Measurements from ENCODE around the gene P2RX4.

P2RX4 gene

DNA sequence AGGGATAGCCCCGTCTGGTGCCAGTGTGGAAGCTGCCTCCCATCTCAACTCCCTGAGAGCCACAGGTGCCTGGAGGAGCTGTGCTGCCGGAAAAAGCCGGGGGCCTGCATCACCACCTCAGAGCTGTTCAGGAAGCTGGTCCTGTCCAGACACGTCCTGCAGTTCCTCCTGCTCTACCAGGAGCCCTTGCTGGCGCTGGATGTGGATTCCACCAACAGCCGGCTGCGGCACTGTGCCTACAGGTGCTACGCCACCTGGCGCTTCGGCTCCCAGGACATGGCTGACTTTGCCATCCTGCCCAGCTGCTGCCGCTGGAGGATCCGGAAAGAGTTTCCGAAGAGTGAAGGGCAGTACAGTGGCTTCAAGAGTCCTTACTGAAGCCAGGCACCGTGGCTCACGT, 25.5 kb upstream of the P2RX4 start:
- TF ChIP-seq, protein P1, sequence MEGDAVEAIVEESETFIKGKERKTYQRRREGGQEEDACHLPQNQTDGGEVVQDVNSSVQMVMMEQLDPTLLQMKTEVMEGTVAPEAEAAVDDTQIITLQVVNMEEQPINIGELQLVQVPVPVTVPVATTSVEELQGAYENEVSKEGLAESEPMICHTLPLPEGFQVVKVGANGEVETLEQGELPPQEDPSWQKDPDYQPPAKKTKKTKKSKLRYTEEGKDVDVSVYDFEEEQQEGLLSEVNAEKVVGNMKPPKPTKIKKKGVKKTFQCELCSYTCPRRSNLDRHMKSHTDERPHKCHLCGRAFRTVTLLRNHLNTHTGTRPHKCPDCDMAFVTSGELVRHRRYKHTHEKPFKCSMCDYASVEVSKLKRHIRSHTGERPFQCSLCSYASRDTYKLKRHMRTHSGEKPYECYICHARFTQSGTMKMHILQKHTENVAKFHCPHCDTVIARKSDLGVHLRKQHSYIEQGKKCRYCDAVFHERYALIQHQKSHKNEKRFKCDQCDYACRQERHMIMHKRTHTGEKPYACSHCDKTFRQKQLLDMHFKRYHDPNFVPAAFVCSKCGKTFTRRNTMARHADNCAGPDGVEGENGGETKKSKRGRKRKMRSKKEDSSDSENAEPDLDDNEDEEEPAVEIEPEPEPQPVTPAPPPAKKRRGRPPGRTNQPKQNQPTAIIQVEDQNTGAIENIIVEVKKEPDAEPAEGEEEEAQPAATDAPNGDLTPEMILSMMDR (IDR thresholded peaks at IDR 0.05) = no peak

DNA sequence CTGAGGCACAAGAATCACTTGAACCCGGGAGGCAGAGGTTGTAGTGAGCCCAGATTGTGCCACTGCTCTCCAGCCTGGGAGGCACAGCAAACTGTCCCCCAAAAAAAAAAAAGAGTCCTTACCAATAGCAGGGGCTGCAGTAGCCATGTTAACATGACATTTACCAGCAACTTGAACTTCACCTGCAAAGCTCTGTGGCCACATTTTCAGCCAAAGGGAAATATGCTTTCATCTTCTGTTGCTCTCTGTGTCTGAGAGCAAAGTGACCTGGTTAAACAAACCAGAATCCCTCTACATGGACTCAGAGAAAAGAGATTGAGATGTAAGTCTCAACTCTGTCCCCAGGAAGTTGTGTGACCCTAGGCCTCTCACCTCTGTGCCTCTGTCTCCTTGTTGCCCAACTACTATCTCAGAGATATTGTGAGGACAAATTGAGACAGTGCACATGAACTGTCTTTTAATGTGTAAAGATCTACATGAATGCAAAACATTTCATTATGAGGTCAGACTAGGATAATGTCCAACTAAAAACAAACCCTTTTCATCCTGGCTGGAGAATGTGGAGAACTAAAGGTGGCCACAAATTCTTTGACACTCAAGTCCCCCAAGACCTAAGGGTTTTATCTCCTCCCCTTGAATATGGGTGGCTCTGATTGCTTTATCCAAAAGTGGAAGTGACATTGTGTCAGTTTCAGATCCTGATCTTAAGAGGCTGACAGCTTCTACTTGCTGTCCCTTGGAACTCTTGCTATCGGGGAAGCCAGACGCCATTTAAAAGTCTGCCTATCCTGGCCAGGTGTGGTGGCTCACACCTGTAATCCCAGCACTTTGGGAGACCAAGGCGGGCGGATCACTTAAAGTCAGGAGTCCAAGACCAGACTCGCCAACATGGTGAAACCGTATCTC, 24.7 kb upstream of the P2RX4 start:
- TF ChIP-seq, protein P1 (IDR thresholded peaks at IDR 0.05) = no peak

DNA sequence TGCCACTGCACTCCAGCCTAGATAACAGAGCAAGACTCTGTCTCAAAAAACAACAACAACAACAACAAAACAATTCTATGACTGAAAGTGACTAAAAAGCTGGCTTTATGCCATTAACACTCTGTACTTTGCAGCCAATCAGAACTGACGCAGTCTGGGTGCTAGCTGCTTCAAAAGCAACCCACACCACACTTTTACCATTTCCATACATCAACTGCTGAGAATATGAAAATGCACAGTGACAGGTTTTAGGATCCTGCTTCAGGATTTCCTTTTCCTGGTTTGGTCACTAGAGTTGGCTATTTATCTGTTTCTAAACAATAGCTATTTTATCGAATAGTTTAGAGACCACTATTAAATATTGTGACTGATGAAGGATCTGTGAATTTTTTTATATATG, 23.1 kb upstream of the P2RX4 start:
- TF ChIP-seq, protein P1 (IDR thresholded peaks at IDR 0.05) = no peak

DNA sequence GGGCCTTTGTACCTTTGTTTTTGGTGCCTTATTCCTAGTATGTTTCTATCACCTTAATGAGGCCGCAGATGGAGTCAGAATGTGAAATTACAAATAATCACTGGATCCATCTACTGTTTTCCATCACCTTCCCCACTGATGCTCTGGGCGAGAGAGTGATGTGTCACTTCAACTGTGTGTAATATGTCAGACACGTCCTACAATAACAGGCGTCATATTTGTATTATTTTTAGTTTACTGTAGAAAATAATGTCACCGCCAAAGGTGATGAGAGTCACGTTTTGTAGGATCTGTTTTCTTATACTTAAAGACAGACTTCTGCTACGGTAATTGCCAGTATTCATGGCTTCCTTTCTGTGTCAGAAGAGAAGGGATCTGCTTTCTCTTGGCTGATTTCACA, 22.4 kb upstream of the P2RX4 start:
- TF ChIP-seq, protein P1 (IDR thresholded peaks at IDR 0.05) = no peak

DNA sequence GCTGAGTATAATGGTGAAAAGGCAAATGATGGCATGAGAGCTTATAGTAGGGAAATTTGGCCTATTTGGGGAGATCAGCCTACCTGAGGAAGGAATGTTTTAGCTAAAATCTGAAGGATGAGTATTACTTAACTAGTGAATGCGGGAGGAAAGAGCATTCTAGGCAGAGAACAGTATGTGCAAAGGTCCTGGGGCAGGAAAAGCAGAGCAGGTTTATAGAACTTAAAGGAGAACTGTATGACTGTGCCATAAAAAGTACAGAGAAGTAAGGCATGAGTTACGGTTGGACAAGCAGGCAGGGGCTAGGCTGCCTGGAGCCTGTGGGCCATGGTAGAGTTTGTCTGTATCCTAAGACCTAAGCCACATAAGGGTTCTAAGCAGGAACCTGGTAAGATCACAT, 21.7 kb upstream of the P2RX4 start:
- TF ChIP-seq, protein P1 (IDR thresholded peaks at IDR 0.05) = no peak

DNA sequence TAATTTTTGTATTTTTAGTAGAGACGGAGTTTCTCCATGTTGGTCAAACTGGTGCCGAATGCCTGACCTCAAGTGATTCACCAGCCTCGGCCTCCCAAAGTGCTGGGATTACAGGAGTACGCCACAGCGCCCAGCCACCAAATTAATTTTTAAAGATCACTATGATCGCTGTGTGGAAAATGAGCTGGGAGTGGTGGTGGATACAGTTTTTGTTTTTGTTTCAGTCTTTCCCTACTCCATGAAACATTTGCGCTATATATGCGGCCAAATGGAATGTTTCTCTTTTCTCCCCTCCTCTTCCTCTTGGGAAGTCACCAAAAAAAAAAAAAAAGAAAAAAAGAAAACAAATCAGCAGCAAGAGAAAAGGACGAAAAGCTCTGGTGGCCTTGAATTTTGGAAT, 20.8 kb upstream of the P2RX4 start:
- TF ChIP-seq, protein P1 (IDR thresholded peaks at IDR 0.05) = no peak

DNA sequence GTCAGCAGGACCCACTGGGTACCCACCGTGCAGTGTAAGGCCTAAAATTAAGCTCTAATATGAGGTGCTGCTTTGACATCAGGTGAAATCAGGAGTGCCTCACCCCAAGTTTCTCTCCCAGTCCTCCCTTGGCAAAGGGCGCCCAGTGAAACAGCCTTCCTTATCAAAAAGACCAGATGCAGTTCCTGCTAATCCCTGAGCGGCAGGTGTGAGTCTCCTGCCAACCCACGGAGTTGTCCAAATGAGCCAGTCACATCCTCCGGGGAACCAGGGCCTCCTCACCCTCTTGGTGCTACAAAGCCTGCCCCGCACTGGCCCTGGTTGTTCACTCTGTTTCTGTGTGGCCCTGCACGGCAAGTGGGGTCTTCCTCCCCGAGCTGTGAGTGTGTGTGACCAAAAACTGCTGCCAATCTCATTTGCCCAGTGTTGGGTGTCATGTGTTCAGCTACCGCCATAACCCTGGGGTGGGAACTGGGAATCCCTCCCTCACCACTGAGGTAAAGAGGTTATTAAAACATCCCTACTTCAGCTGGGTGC, 20.2 kb upstream of the P2RX4 start:
- TF ChIP-seq, protein P1 (IDR thresholded peaks at IDR 0.05) = no peak
